GM21528 (cell line): Measurements from ENCODE around the gene URM1.
"Not testable (repeated sequence)": the region's sequence is repeated elsewhere in the genome, so short reads cannot be mapped to it uniquely, and the experiment has no call there.

Source experiments
- ATAC-seq: cut with Tn5 transposase; IDR thresholded peaks from one replicate; pipeline ENCODE4 v1.9.1; 2021; ENCODE audit warnings: mild to moderate bottlenecking, moderate library complexity; ENCODE audit not compliant: unreplicated experiment, low FRiP score

Gene URM1

GRCh38 chr9:128370752-128371629 lies at the start of gene URM1:
Gene URM1, plus strand, starts transcription at chr9:128371374. Its CDS starts 7 bp downstream, at chr9:128371381.
- peak; percentile 79 for ATAC-seq

GRCh38 chr9:128321879-128322403 lies 49.2 kb upstream of the URM1 start:
- peak; percentile 20 for ATAC-seq

- peak; percentile 81 for ATAC-seq
These were observed 48.6 kb upstream of the URM1 start, which contains the start of the genes COQ4 and TRUB2 for GRCh38 chr9:128322404-128323211. Gene COQ4, plus strand, starts transcription at chr9:128322839. Its CDS starts 20 bp downstream, at chr9:128322859. Gene TRUB2, minus strand, starts transcription at chr9:128322447. Its CDS starts 39 bp downstream, at chr9:128322408.

GRCh38 chr9:128323212-128323730 lies 47.9 kb upstream of the URM1 start:
- ATAC-seq = no peak

DNA sequence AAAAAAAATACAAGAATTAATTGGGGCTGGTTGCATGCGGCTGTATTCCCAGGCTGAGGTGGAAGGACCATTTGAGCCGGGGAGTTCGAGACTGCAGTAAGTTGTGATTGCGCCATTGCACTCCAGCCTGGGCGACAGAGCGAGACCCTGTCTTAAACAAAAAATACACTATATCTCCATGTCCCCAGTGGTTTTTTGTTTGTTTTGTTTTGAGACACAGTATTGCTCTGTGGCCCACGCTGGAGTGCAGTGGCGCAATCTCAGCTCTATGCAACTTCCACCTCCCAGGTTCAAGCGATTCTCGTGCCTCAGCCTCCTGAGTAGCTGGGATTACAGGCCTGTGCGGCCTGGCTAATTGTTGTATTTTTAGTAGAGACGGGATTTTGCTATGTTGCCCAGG lies 47.4 kb upstream of the URM1 start:
- no peak for ATAC-seq

- ATAC-seq = no peak
These were observed 46.8 kb upstream of the URM1 start for GRCh38 chr9:128324401-128324800.

GRCh38 chr9:128325629-128326028 lies 45.5 kb upstream of the URM1 start:
- ATAC-seq = no peak

DNA sequence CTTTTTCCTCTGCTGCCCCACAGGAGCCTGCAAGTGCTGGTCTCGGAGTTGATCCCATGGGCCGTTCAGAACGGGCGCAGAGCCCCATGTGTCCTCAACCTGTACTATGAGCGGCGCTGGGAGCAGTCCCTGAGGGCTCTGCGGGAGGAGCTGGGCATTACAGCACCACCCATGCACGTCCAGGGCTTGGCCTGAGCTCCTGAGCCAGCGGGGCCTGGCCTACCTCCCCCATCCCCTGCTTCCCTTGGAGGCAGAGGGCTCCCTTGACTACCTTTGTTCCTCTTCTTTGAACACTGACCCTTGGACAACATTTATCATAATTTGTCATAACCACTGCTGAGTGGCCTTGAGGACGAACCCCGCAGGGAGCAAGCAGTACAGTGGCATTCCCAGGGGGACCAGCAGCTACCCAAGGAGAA lies 37.7 kb upstream of the URM1 start:
- no peak for ATAC-seq

GRCh38 chr9:128335161-128335560 lies 36.0 kb upstream of the URM1 start:
- ATAC-seq = no peak

GRCh38 chr9:128335914-128336313 lies 35.3 kb upstream of the URM1 start:
- ATAC-seq = no peak

DNA sequence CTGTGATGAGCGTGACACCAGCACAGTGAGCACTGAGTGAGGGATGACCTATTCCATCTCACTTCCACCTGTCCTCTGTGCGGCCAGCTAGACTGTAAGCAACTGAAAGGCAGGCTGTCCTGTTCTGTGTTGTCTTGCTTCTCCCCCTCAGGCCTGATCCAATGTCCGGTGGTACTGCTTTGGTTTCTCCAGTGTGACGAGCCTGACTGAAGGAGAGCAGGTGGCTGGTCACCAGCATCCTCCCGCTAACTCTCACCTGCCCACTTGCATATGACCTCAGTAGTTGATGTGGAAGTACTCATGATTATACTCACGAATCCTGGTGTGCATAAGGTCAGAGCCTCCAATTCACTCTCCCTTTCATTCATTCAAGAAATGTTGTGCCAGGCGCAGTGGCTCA lies 33.2 kb upstream of the URM1 start:
- ATAC-seq = no peak

DNA sequence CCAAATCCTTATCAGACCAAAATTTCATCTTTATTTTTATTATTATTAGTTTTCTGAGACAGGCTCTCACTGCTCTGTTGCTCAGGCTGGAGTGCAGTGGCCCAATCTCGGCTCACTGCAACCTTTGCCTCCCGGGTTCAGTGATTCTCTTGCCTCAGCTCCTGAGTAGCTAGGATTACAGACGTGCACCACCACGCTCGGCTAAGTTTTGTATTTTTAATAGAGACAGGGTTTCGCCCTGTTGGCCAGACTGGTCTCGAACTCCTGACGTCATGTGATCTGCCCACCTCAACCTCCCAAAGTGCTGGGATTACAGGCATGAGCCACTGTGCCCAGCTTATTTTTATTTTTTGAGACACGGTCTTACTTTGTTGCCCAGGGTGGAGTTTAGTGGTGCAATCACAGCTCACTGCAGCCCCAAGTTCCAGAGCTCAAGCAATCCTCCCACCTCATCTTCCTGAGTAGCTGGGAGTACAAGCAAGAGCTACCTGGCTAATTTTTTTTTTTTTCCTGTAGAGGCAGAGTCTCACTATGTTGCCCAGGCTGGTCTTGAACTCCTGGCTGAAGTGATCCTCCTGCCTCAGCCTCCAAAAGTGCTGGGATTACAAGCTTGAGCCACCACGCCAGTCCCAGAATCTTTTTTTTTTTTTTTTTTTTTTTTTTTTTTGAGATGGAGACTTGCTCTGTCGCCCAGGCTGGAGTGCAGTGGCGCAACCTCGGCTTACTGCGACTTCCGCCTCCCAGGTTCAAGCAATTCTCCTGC lies 32.1 kb upstream of the URM1 start:
- ATAC-seq = not testable (repeated sequence)

DNA sequence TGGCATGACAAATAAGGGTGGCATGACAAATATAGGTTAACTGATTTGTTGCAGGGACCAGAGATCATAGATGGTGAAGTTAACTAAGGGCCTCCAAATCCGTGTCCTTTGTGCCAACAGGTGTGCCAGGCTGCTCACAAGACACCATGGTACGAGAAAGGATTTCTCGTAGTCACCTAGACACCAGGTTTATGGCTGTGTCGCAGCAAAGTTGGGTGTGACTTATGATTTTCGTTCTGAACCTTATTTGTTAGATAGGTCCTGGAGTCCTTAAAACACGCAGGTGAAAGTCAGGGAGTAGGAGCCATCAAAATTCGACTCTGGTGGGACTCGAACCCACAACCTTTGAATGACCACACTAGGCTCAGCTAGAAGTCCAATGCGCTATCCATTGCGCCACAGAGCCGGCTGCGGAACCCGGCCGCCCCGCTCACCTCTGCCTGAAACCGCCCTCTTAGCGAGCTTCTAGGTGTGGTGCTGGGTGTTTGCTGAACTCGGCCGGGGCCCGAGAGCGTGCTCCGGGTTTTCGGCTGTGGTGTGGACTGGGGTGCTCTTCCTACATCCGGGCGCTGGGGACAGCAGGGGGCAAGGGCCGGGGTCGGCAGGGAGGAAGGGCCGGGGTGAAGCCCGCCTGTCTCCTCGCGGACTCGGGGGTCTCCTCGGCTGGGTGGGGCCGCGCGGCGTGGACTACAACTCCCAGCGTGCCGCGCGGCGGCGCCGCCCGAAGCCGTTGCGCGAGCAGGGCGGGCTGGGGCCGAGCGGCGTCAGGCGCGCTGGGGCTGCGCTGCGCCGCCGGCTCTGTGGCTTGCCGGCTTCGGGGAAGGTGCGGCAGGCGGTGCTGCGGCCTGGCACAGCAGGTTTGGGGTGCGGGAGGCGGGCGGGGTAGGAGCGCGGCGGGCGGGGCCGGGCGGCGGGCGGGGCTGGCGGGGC lies 31.1 kb upstream of the URM1 start, which contains the start of gene SLC27A4:
Gene SLC27A4 (plus strand): TSS at position 767 of the 930 bp plus-strand sequence. CDS start 2,606 bp downstream, outside the sequence.
- ATAC-seq = peak; percentile 66

DNA sequence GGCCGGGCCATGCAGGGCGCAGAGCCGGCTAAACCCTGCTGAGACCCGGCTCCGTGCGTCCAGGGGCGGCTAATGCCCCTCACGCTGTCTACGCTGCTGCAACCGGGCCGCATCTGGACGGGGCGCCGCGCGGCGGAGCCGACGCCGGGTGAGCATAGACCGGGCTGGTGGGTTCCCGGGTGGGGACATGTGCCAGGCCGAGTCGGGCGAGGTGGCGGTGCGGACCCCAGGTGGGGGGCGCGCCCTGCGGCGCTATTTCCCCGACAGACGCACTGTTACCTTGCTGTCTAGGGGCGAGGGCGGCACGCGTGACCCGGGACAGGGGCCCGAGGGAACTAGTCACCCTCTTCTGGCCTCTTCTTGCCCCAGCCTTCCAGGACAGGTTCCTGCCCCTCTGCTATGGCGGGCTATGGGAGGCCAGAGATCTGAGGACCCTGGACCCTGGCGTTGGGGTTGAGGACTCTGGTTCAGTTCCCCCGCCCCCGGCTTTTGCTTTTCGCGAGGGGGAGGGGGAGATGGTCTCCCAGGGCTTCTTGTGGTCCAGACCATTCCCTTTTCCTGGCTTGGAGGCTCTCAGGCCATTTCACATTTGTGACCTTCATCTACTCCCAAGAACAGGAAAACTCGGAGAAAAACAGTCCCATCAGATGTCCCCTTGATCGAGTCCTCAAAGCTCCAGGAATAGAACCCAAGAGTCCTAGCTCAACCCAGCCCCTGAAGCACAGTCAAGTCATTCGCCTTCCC lies 30.3 kb upstream of the URM1 start:
- peak; percentile 40 for ATAC-seq

DNA sequence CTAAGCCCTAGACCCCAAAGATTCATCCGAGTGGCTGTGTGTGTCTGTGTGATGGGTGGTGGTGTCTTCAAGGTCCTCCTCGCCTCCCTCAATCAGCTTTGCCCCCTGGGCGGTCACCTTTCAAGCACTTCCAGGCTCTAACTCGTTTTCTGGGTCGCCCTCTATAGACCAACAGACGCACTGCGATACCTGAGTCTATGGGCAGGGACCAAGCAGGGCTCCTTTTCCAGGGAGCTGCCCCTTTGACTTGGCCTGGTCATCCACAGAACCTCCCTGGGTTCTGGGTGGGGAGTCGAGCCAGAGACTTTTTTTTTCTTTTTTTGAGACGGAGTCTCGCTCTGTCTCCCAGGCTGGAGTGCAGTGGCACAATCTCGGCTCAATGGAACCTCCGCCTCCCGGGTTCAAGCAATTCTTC lies 29.7 kb upstream of the URM1 start:
- ATAC-seq = peak; percentile 39

DNA sequence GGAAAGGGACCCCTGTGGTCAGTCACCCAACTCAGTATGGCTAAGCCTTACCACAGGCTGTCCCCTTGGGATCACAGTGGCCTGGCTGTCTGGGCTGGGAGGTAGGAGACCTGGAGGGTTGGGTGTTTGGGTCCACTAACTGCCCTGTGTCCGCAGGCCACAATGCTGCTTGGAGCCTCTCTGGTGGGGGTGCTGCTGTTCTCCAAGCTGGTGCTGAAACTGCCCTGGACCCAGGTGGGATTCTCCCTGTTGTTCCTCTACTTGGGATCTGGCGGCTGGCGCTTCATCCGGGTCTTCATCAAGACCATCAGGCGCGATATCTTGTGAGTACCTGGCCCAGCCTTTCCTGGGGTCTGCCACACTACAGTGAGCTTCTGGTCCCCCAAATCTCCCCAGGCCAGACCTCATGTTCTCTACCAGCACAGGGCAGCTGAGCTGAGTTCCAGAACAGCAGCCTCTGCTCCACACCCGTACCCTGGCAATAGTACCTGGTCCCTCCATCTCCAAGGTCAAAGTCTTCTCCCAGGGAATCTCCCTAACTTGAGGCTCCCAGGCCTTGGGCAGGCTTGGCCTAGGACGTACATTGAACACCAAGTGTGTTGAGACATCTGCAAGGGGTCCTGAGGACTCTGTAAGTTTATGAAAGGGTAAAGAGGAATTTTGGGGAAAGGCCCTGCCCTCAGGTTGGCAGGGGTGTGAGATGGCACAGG lies 28.0 kb upstream of the URM1 start:
- no peak for ATAC-seq

DNA sequence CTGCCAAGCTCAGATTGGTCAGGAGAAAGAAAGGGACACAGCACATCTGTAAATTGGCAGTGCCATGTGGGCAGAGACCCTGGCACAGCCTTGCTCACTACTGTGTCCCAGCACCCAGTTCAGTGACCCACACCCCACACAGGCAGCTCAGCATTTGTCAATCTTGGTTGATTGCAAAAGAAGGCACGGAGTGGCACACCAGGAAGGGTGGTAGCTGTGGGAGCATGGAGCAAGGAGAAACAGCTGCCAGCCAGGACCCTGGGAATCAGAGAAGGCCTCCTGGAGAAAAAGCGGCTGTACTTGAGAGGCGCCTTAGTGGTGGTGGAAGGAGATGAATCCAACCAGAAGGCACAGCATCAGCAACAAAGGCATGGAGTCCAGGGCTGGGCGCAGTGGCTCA lies 27.3 kb upstream of the URM1 start:
- ATAC-seq = no peak
